ENCODE measurements around the gene ATP6AP2. TPM values are rescaled to one million over a fixed set of nuclear protein-coding genes. Genes with fewer than 3 reads are reported as not detected.

The ATP6AP2 gene
- total RNA-seq, 1 donor from 2014 or later = 95.1 TPM

GRCh38 chrX:40644821-40645358, 64.1 kb downstream of the ATP6AP2 start:
- peak; percentile 4 for DNase-seq

GRCh38 chrX:40646489-40647306, 65.9 kb downstream of the ATP6AP2 start:
- DNase-seq = no peak

GRCh38 chrX:40647307-40648197, 66.8 kb downstream of the ATP6AP2 start, which contains the start of gene CXorf38:
Gene CXorf38, minus strand, starts transcription at chrX:40647561. Its CDS starts 41 bp downstream, at chrX:40647520.
- DNase-seq = peak; percentile 79

GRCh38 chrX:40651620-40652223, 71.0 kb downstream of the ATP6AP2 start:
- DNase-seq = peak; percentile 22

GRCh38 chrX:40652664-40653063, 71.9 kb downstream of the ATP6AP2 start:
- no peak for DNase-seq

- DNase-seq = no peak
Observed at GRCh38 chrX:40653535-40653934, 72.8 kb downstream of the ATP6AP2 start.

Small RNA genes lying within 50 kb of the gene (small RNA-seq; reads per million reads assigned to genes)
- gene RNU7-164P = not detected

Other genes starting within 250 kb of the ATP6AP2 start
- not detected for gene MPC1L, start 42.5 kb downstream of the ATP6AP2 start, total RNA-seq
- 10.6 TPM for gene CXorf38, start 66.6 kb downstream of the ATP6AP2 start, total RNA-seq
- gene MED14, start 154.6 kb downstream of the ATP6AP2 start, total RNA-seq = 27.5 TPM

All from occipital lobe (tissue), 3 donors.